Progenitor cell of endocrine pancreas (in vitro differentiated cells): Measurements from ENCODE around the gene CYSRT1. TPM values are rescaled to one million over a fixed set of nuclear protein-coding genes. Genes with fewer than 3 reads are reported as not detected.

Source experiments
- DNase-seq: peaks from one replicate; pipeline ENCODE4 v3.0.0; 2021; ENCODE audit warnings: low spot score; ENCODE audit not compliant: unreplicated experiment
- H3K27ac Mint-ChIP-seq: 2 replicates; pipeline ENCODE4 v1.8.0; 2021; ENCODE audit warnings: mild to moderate bottlenecking, moderate library complexity, mixed read lengths
- H3K27me3 Mint-ChIP-seq: 2 replicates; pipeline ENCODE4 v1.8.0; 2021; ENCODE audit warnings: mixed read lengths
- H3K36me3 Mint-ChIP-seq: 2 replicates; pipeline ENCODE4 v1.8.0; 2022; ENCODE audit warnings: mixed read lengths; ENCODE audit not compliant: insufficient read depth
- H3K4me1 Mint-ChIP-seq: 2 replicates; pipeline ENCODE4 v1.8.0; 2021; ENCODE audit warnings: low read depth, mixed read lengths
- H3K4me3 Mint-ChIP-seq: 2 replicates; pipeline ENCODE4 v1.8.0; 2021; ENCODE audit warnings: low read depth, mild to moderate bottlenecking, moderate library complexity, mixed read lengths
- H3K9me3 Mint-ChIP-seq: 2 replicates; pipeline ENCODE4 v1.8.0; 2021; ENCODE audit warnings: low read depth, mixed read lengths
- CTCF ChIP-seq: fragments of 200-600 bp; sonication (generic); IDR thresholded peaks from one replicate; pipeline ENCODE4 v1.5.0; 2021; ENCODE audit warnings: antibody characterized with exemption, mild to moderate bottlenecking; ENCODE audit not compliant: unreplicated experiment
- total RNA-seq: library from RNA; stranded (reverse); gene quantifications from 2 replicates; pipeline ENCODE4 v1.2.1, GENCODE V29; 2021

CYSRT1 gene
- total RNA-seq, 1 donor from 2014 or later = 2.7 TPM

GRCh38 chr9:137227054-137227852, 2.3 kb downstream of the CYSRT1 start, which contains the start of gene RNF224:
Gene RNF224 (plus strand): TSS chr9:137227502. CDS start chr9:137228336, 834 bp downstream.
- Mint-ChIP-seq H3K4me1 (peaks cover 9% of the 10 kb centered on the region), H3K36me3 (no peaks in the 10 kb centered on the region), H3K4me3 (peak within 1 kb of the TSS; percentile 51), H3K9me3 (no peaks in the 10 kb centered on the region), H3K27ac (peak within 1 kb of the TSS; percentile 89), H3K27me3 (no peaks in the 10 kb centered on the region)
- peak; percentile 87 for TF ChIP-seq CTCF
- peak; percentile 80 for DNase-seq

GRCh38 chr9:137227853-137228505, 3.0 kb downstream of the CYSRT1 start:
- DNase-seq = no peak
- no peaks in the 10 kb centered on the region for H3K36me3 Mint-ChIP-seq
- peak overlapping the region; percentile 89 for H3K27ac Mint-ChIP-seq
- H3K4me3 Mint-ChIP-seq = peak overlapping the region; percentile 51
- H3K27me3 Mint-ChIP-seq = no peaks in the 10 kb centered on the region
- no peak for TF ChIP-seq CTCF
- peaks cover 9% of the 10 kb centered on the region for H3K4me1 Mint-ChIP-seq
- no peaks in the 10 kb centered on the region for H3K9me3 Mint-ChIP-seq

GRCh38 chr9:137228506-137228967, 3.6 kb downstream of the CYSRT1 start:
- H3K27ac Mint-ChIP-seq = no peak overlapping the region
- no peak for TF ChIP-seq CTCF
- no peak for DNase-seq
- H3K27me3 Mint-ChIP-seq = no peaks in the 10 kb centered on the region
- H3K4me1 Mint-ChIP-seq = peaks cover 9% of the 10 kb centered on the region
- no peak overlapping the region for H3K4me3 Mint-ChIP-seq
- H3K9me3 Mint-ChIP-seq = no peaks in the 10 kb centered on the region
- no peaks in the 10 kb centered on the region for H3K36me3 Mint-ChIP-seq

GRCh38 chr9:137228968-137229896, 4.3 kb downstream of the CYSRT1 start:
- no peak overlapping the region for H3K4me3 Mint-ChIP-seq

More at GRCh38 chr9:137228968-137229896, 4.3 kb downstream of the CYSRT1 start:
- no peak for TF ChIP-seq CTCF
- peaks cover 9% of the 10 kb centered on the region for H3K4me1 Mint-ChIP-seq
- H3K36me3 Mint-ChIP-seq = no peaks in the 10 kb centered on the region
- no peaks in the 10 kb centered on the region for H3K9me3 Mint-ChIP-seq
- no peaks in the 10 kb centered on the region for H3K27me3 Mint-ChIP-seq
- no peak overlapping the region for H3K27ac Mint-ChIP-seq
- DNase-seq = no peak
